Coronary artery (tissue), 2 donors: ENCODE data around the gene KCNG2.
A peak's percentile ranks its signal among the peaks of the same experiment; 100 is the strongest.

Experiments
- DNase-seq: peaks from one replicate; pipeline ENCODE4 v3.0.0-alpha.2; 2017; ENCODE audit warnings: low spot score
- H3K27ac ChIP-seq, 2 donors: fragments of 200-600 bp; sonication (generic); one replicate each; pipeline ENCODE4 v1.5.1; 2016 to 2019
- H3K4me3 ChIP-seq: fragments of 200-600 bp; sonication (generic); 2 replicates; pipeline ENCODE4 v1.5.1; 2016; ENCODE audit warnings: mild to moderate bottlenecking, moderate library complexity
- TF ChIP-seq, protein P1 (sequence below): fragments of 200-600 bp; sonication (generic); IDR thresholded peaks from one replicate; pipeline ENCODE4 v1.5.1; 2019; ENCODE audit warnings: antibody characterized with exemption

Gene KCNG2

DNA sequence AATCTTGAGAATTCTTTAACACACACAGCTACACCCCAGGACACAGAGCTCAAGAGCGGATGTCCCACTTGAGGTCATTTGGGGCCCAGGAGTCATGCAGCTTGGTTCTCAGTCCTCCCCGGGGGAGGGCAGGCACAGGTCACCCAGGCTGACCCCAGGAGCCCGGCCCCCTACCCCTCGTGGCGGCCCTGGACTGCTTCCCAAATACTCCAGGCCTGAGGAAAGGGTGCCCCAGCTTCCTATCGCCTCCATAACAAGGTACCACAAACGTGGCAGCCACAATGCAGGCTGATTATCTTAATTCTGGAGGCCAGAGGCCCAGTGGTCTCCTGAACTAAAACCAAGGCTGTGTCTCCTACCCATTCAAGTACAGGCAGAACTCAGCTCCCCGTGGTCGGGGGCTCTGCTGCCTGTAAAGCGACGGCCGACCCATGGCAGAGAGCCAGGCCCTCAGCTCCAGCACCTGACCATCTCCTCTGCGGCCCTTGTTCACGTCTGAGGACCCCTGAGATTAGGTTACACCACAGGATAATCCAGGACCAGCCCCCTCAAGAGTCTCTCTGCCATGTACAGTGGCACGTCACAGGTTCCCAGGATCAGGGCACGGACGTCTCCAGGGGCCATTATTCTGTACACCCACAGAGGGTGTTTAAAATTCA, 143.2 kb downstream of the KCNG2 start:
- Histone ChIP-seq H3K4me3 (no peak overlapping the region), H3K27ac (no peak overlapping the region)
- DNase-seq = peak; percentile 41
- TF ChIP-seq, protein P1, sequence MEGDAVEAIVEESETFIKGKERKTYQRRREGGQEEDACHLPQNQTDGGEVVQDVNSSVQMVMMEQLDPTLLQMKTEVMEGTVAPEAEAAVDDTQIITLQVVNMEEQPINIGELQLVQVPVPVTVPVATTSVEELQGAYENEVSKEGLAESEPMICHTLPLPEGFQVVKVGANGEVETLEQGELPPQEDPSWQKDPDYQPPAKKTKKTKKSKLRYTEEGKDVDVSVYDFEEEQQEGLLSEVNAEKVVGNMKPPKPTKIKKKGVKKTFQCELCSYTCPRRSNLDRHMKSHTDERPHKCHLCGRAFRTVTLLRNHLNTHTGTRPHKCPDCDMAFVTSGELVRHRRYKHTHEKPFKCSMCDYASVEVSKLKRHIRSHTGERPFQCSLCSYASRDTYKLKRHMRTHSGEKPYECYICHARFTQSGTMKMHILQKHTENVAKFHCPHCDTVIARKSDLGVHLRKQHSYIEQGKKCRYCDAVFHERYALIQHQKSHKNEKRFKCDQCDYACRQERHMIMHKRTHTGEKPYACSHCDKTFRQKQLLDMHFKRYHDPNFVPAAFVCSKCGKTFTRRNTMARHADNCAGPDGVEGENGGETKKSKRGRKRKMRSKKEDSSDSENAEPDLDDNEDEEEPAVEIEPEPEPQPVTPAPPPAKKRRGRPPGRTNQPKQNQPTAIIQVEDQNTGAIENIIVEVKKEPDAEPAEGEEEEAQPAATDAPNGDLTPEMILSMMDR = no peak

DNA sequence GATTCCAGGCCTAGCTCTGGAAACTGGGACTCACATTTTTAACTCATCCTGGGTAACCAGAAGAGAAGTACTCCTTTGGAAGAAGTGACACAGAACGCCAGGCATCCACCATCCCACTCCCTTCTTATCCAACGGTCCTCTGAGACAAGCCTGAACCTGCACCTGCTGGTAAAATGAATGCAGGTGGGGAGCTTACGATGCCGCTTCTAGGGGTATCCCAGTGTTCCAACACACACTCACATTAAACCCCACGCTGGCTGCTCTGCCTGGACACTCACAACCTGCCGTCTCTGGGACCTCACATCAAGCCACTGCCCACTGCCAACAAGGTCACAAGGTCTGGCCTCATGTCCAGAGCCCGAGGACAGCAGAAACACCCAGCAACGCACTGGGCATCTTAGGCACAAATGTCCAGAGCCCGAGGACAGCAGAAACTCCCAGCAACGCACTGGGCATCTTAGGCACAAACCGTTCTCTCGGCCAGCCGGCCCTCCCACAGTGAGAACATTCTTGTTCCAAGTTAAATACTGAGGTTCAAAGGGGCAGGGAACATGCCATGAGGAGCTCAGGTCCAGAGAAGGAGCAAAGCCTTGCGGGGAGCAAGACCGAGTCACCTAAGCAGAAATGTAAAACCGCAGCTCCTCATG, 143.9 kb downstream of the KCNG2 start:
- peak; percentile 54 for DNase-seq
- Histone ChIP-seq H3K27ac (no peak overlapping the region), H3K4me3 (no peak overlapping the region)
- TF ChIP-seq, protein P1 = no peak

DNA sequence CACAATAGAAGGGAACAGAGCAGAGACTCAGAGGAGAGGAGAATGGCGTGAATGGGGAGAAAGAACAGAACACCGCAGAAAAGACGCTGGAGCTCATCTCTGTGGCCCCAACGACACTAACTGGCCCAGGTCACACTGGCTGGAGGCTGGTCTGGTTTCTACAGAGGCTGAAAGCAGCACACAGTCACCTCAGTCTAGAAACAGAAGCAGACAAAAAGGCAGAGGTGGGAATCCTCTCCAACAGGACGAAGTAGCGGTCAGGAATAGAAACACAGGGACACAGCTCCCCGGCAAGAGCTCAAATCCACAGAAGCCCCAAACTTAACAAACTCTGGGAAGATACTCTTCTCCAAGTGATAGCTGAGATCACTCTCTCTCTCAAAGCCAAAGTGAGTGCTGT, 144.5 kb downstream of the KCNG2 start:
- Histone ChIP-seq H3K4me3 (no peak overlapping the region), H3K27ac (no peak overlapping the region)
- peak; percentile 17 for DNase-seq
- TF ChIP-seq, protein P1 = no peak

DNA sequence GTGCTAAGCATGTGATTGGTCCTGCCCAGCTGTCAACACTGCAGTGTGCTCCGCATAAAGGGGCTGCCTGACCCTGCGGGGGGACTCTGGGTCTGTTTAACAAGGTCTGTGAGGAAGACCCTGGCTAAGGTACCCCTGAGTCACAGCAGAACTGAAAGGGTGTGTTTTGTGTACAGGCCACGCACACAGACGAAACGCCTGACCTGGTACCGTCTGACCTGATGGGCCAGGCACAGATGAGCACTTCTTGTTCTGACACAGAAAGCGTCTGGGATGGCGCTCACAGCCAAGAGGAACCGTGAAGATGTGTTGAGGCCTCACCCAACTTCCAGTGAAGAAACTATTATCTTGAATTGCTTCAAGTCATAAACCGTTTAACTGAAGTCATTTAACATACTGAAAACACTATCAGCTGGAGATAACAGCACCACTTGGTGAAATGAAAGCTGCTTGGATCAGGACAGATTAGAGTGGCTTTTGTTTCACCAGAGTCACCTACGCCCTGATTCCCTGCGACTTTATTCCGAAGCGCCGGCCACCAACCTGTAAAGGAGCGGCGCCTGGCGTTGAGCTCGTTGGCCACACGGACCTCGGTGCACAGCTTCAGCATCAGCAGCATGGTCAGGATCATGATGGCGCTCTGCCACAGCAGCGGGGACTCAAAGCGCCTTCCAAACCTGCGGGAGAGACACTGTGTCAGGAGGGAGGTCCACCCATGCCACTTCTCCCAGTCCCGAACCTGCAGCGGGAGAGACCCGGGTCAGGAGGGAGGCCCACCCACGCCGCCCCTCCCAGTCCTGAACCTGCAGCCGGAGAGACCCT, 145.3 kb downstream of the KCNG2 start:
- peak; percentile 35 for DNase-seq
- H3K4me3 ChIP-seq = no peak overlapping the region
- TF ChIP-seq, protein P1 = no peak
- H3K27ac ChIP-seq = no peak overlapping the region

DNA sequence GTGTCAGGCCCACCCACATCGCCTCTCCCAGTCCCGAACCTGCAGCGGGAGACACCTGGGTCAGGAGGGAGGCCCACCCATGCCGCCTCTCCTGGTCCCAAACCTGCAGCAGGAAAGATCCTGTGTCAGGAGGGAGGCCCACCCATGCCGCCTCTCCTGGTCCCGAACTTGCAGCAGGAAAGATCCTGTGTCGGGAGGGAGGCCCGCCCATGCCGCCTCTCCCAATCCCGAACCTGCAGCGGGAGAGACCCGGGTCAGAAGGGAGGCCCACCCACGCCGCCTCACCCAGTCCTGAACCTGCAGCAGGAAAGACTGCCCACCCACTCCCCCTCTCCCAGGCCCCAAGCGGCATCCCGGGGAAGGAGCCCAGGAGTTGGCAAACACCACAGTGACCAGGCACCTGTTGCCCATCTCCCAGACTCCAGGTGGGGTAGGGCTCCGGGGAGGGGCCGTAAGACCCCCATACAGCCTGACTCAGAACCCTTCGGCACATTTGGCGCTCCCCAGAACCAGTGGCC, 145.9 kb downstream of the KCNG2 start:
- peak; percentile 65 for DNase-seq
- TF ChIP-seq, protein P1 = no peak
- Histone ChIP-seq H3K4me3 (no peak overlapping the region), H3K27ac (no peak overlapping the region)

DNA sequence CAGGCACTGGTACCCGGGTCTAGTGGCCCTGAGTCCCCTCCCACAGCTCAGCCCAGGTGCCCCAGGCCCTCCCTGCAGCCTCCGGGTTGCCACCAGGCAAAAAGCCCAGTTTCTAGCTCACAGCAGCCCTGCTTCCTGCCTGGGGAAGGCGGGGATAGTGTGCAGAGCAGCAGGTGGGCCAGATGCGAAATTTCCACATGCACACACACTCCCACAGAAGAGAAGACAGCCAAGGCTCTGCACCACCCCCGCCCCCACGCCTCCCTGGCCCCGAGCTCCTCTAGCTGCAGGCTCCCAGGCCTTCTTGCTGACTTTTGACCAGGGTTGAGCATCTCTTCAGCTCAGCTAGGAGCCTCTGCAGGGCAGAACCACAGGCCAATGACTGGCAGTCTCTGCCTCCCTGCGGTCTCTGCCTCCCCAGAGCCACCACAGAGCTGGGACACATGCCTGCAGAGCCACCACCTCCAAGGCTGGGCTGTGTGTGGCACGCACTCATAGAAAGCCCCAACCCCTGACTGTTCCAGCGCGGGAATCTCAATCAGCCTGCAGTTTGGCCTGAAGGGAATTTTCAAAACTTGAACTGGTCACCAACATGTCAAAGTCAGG, 146.5 kb downstream of the KCNG2 start:
- TF ChIP-seq, protein P1 = no peak
- Histone ChIP-seq H3K4me3 (no peak overlapping the region), H3K27ac (no peak overlapping the region)
- DNase-seq = peak; percentile 58
